K562 (cell line): ENCODE measurements around the gene C1QTNF5. TPM values are rescaled to one million over a fixed set of nuclear protein-coding genes. Genes with fewer than 3 reads are reported as not detected.

ENCODE experiments used
- ATAC-seq: fragments of 200-7000 bp; cut with Tn5 transposase; 3 replicates; pipeline ENCODE4 v1.9.1; 2020; ENCODE audit warnings: moderate library complexity
- BruUV-seq: library from RNA; stranded (reverse); fragments of 400-500 nt; replicated peaks from 2 replicates; lab custom pipeline; 2021; lab: Mats Ljungman, UMichigan
- CTCF ChIA-PET: fragments of 300-600 bp; formaldehyde crosslinking; extraction: SDS; loops from one replicate; lab custom pipeline; 2021; ENCODE audit warnings: low intra/inter-chr PET ratio; lab: Yijun Ruan, JAX
- POLR2A ChIA-PET: fragments of 300-600, 350-650 bp; sonication (Branson Sonifier 250); formaldehyde crosslinking; extraction: SDS; loops from one replicate; lab custom pipeline; 2021; ENCODE audit warnings: antibody characterized with exemption, inconsistent platforms; lab: Yijun Ruan, JAX
- DNase-seq, 4 experiments: peaks; one replicate each; pipeline versions ENCODE4 v3.0.0 to v3.0.0-alpha.2; 2011 to 2018; ENCODE audit warnings: low spot score in 3 of 4, mixed read lengths in 3 of 4; ENCODE audit errors: extremely low read depth in 1 of 4
- FAIRE-seq: peaks from 2 replicates; lab custom pipeline; 2011; peaks lifted over from hg19 to GRCh38; lab: Jason Lieb, UNC
- H2AFZ ChIP-seq: 2 replicates; pipeline ENCODE4 v1.6.0; 2011; ENCODE audit warnings: low read depth, low read length, control low read depth, inconsistent platforms
- H3K27ac ChIP-seq: fragments of 200-600 bp; 3 replicates; pipeline ENCODE4 v1.8.0; 2011; ENCODE audit warnings: low read depth, mild to moderate bottlenecking, control low read depth, inconsistent platforms, low read length, moderate library complexity, mixed read lengths; ENCODE audit errors: extremely low read depth
- H3K27me3 ChIP-seq, 2 experiments: fragments of 300-600 bp in 1 of 2; 2 replicates in 1 of 2; 3 replicates in 1 of 2; pipeline versions ENCODE4 v1.6.0 to v1.8.0; 2011; ENCODE audit warnings: inconsistent platforms in 2 of 2, low read length in 2 of 2, mild to moderate bottlenecking in 1 of 2, mixed read lengths in 1 of 2, moderate library complexity in 1 of 2; ENCODE audit not compliant: control insufficient read depth in 2 of 2, insufficient read depth in 2 of 2
- H3K36me3 ChIP-seq: fragments of 300-600 bp; 3 replicates; pipeline ENCODE4 v1.8.0; 2011; ENCODE audit warnings: mild to moderate bottlenecking, low read length, inconsistent platforms; ENCODE audit not compliant: control insufficient read depth, insufficient read depth
- H3K4me1 ChIP-seq, 2 experiments: fragments of 200-600 bp in 1 of 2; replicated peaks in 1 of 2; 2 replicates in 1 of 2; 3 replicates in 1 of 2; pipeline versions ENCODE4 v1.5.1 to v1.8.0; 2011; ENCODE audit warnings: inconsistent platforms in 2 of 2, low read length in 2 of 2, mild to moderate bottlenecking in 1 of 2, mixed read lengths in 1 of 2, moderate library complexity in 1 of 2; ENCODE audit not compliant: control insufficient read depth in 2 of 2, insufficient read depth in 2 of 2
- H3K4me2 ChIP-seq: 2 replicates; pipeline ENCODE4 v1.6.1; 2011; ENCODE audit warnings: low read length, control low read depth, inconsistent platforms, mixed read lengths; ENCODE audit not compliant: insufficient read depth
- H3K4me3 ChIP-seq: fragments of 200-600 bp; sonication (generic), shearing (Covaris generic); 2 replicates; pipeline ENCODE4 v1.5.1; 2016; ENCODE audit warnings: control low read depth, inconsistent platforms
- H3K79me2 ChIP-seq: fragments of 200-600 bp; 3 replicates; pipeline ENCODE4 v1.8.0; 2011; ENCODE audit warnings: low read length, inconsistent platforms; ENCODE audit not compliant: control insufficient read depth, insufficient read depth
- H3K9ac ChIP-seq, 2 experiments: 2 replicates each; pipeline versions ENCODE4 v1.6.0 to v1.6.1; 2011; ENCODE audit warnings: low read depth in 2 of 2, low read length in 2 of 2, control low read depth in 1 of 2, inconsistent platforms in 1 of 2, mild to moderate bottlenecking in 1 of 2, mixed read lengths in 1 of 2; ENCODE audit not compliant: insufficient read depth in 1 of 2
- H3K9me1 ChIP-seq: one replicate; pipeline ENCODE4 v1.6.0; 2011; ENCODE audit warnings: inconsistent platforms, mild to moderate bottlenecking, low read length, moderate library complexity; ENCODE audit not compliant: control insufficient read depth, insufficient read depth
- H3K9me3 ChIP-seq: replicated peaks from 2 replicates; pipeline ENCODE4 v1.5.1; 2011; ENCODE audit warnings: low read depth, low read length, inconsistent platforms; ENCODE audit not compliant: control insufficient read depth, insufficient read depth
- H4K20me1 ChIP-seq: replicated peaks from 2 replicates; pipeline ENCODE4 v1.6.1; 2011; ENCODE audit warnings: low read length, inconsistent platforms, mixed read lengths; ENCODE audit not compliant: control insufficient read depth, insufficient read depth
- ARHGAP35 ChIP-seq: fragments of 450-650 bp; IDR thresholded peaks from 2 replicates; pipeline ENCODE4 v1.6.1; 2018; ENCODE audit not compliant: partially characterized antibody
- CUX1 ChIP-seq: fragments of 200-800 bp; sonication (Bioruptor generic); IDR thresholded peaks from 2 replicates; pipeline ENCODE4 v1.6.1; 2016; ENCODE audit warnings: missing genetic modification characterization, missing compliant biosample characterization
- DDX20 ChIP-seq: fragments of 450-650 bp; IDR thresholded peaks from 2 replicates; pipeline ENCODE4 v1.6.1; 2016; ENCODE audit warnings: missing genetic modification characterization, low read depth, mild to moderate bottlenecking, missing compliant biosample characterization, moderate library complexity
- HDAC2 ChIP-seq: fragments of 450-650 bp; IDR thresholded peaks from 2 replicates; pipeline ENCODE4 v1.6.1; 2016; ENCODE audit warnings: mild to moderate bottlenecking
- HLTF ChIP-seq: fragments of 450-650 bp; IDR thresholded peaks from 2 replicates; pipeline ENCODE4 v1.6.1; 2016
- JUN ChIP-seq, 2 experiments: sonication (generic) in 1 of 2; formaldehyde crosslinking in 1 of 2; IDR thresholded peaks; 2 replicates each; pipeline versions ENCODE4 v1.6.1 to v1.8.0; 2012 to 2022; ENCODE audit warnings: borderline replicate concordance in 2 of 2, mild to moderate bottlenecking in 2 of 2, improper control_type of control experiment in 1 of 2, low read depth in 1 of 2, low read length in 1 of 2, missing genetic modification reagents in 1 of 2
- MEF2A ChIP-seq: IDR thresholded peaks from 2 replicates; pipeline ENCODE4 v1.6.1; 2011; ENCODE audit warnings: low read depth, mild to moderate bottlenecking, low read length, moderate library complexity; ENCODE audit not compliant: control insufficient read depth
- NCOA1 ChIP-seq: fragments of 450-650 bp; IDR thresholded peaks from 2 replicates; pipeline ENCODE4 v1.6.1; 2016; ENCODE audit warnings: low read depth
- POLR2A ChIP-seq: fragments of 450-650 bp; conservative IDR thresholded peaks from 2 replicates; pipeline ENCODE4 v1.6.1; 2016
- SPI1 ChIP-seq: IDR thresholded peaks from 2 replicates; pipeline ENCODE4 v1.6.1; 2011; ENCODE audit warnings: low read depth, low read length, control low read depth, borderline replicate concordance
- TCFL5 ChIP-seq: fragments of 250-450 bp; sonication (Bioruptor Pico); conservative IDR thresholded peaks from 2 replicates; pipeline ENCODE4 v1.6.1; 2021; ENCODE audit warnings: mild to moderate bottlenecking, moderate library complexity, matching md5 sums
- ZNF77 ChIP-seq: fragments of 250-450 bp; sonication (Bioruptor Pico); IDR thresholded peaks from 2 replicates; pipeline ENCODE4 v1.5.0; 2020
- WGBS: fragments of 100-300 bp; shearing (Covaris generic); methylation state at CpG from one replicate; pipeline ENCODE4 v1.1.6; 2016; ENCODE audit warnings: low coverage, mixed read lengths; ENCODE audit not compliant: insufficient coverage; ENCODE audit errors: missing lambda C conversion rate; 5-methylcytosine and 5-hydroxymethylcytosine counted together
- in situ Hi-C: fragments of 300-500 bp; cut with MboI; formaldehyde crosslinking; loops from 4 replicates; pipeline ENCODE4 v1.15.0; 2018; ENCODE audit warnings: inconsistent platforms, mixed read lengths
- intact Hi-C: fragments of 100-400 bp; cut with micrococcal nuclease; formaldehyde crosslinking; loops from 2 replicates; pipeline ENCODE4 v1.14.2; 2022
- polyA plus RNA-seq, 8 experiments: library from polyadenylated mRNA; depleted of rRNA in 4 of 8; stranded (reverse) in 5 of 8; unstranded in 3 of 8; fragments of >200 nt; fragmentation: Nextera tagmentation in 2 of 8; fragmentation: Illumina TruSeq in 1 of 8; extraction: Ambion mirVana in 2 of 8; extraction: Trizol in 1 of 8; gene quantifications; 2 replicates each; pipeline versions ENCODE4 v1.2.1 to v1.2.3, GENCODE V29; 2011 to 2014; ENCODE audit warnings: inconsistent platforms in 1 of 8, missing spikeins in 1 of 8
- total RNA-seq, 7 experiments: library from RNA; depleted of rRNA in 6 of 7; stranded (reverse); fragments of >200 nt in 6 of 7; fragmentation: Illumina TruSeq in 2 of 7; extraction: Trizol in 2 of 7; gene quantifications; 2 replicates each; pipeline versions ENCODE4 v1.2.1 to v1.2.3, GENCODE V29; 2011 to 2021; ENCODE audit warnings: low replicate concordance in 1 of 7

Gene C1QTNF5
- total and polyA plus RNA-seq, 9 of the 15 experiments (the other 6 are each of a cell fraction or from before 2014, with no cell fraction given): 0.07 to 0.76 (median 0.24) TPM; not detected in 1

DNA sequence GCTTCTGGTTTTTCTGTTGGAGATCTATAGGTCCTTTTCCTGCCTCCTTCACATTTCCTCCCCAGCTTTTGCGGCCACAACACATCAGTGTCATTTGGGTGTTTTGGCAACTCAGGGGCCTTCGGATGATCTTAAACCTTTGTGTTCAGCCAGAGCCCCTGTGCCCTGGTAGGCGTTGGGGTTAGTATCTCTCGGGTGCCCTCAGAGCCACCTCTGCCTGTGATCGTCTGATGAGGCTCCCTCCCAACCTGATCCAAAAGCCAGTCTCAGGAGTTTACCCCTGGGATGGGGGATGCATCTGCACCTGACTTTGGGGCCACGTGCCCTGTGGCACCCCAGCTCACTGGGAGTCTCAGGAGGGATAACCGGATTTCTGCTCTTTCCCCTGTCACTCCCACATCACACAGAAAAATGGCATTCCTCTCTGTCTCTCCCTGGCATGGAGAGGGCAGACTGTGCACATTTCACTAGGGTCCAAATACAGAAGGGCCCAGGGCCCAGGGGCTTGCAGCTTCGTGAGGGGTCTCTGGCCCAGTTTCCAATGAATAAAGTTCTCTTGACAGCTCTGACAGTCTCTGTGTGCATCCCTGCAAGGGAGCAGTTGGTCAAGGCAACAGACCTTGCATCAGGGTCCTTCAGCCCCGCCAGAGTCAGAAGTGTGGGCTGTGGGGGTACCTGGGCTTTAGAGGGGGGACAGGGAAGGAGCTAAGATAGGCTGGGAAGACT is 3.8 kb downstream of the C1QTNF5 start:
- Histone ChIP-seq H3K27ac (no peak overlapping the region), H3K4me2 (peak overlapping the region; percentile 66; the same call in 1 of the 2 replicates)
- POLR2A ChIA-PET: interaction anchor here (0.6 to 2.6 kb wide), 10 partner anchors 11 to 188 kb away, joined by 3 to 22 read pairs (median 4); partner anchors contain the start of genes ABCG4, CBL and MCAM

More for the DNA sequence above, 3.8 kb downstream of the C1QTNF5 start:
- 70% methylated on average over 9 of the region's 9 CpGs for WGBS
- TF ChIP-seq ZNF77 (no peak), NCOA1 (no peak), HLTF (no peak), SPI1 (no peak), DDX20 (tag) (no peak), HDAC2 (no peak), TCFL5 (no peak), MEF2A (no peak), CUX1 (CRISPR knock-in tag) (no peak), POLR2A (no peak), JUN (IDR thresholded peaks at IDR 0.05; ENCODE audit: borderline replicate concordance, low read depth, low read length) (no peak), JUN (CRISPR knock-in tag; IDR thresholded peaks at IDR 0.05; ENCODE audit: borderline replicate concordance) (no peak), ARHGAP35 (no peak)
- TF ChIP-seq, all 486 proteins: peak for 0
- in situ Hi-C loops: no loop called here
- DNase-seq: no peak
- no peak for ATAC-seq
- no peak for FAIRE-seq
- no peaks in the 10 kb centered on the region for H3K9me1 ChIP-seq
- H3K4me1 ChIP-seq: peaks cover 23 to 66% of the 10 kb centered on the region in 2 experiments; a peak in 4 of 5 replicates
- H3K9ac ChIP-seq: peak overlapping the region; percentile 23 to 29; a peak in 1 of 4 replicates
- CTCF ChIA-PET: interaction anchor here (0.6 kb wide), 1 partner anchor 344 kb away, joined by 3 read pairs; no protein-coding TSS in a partner anchor
- no TSS peak for BruUV-seq
- H3K79me2 ChIP-seq: peaks cover 30% of the 10 kb centered on the region
- intact Hi-C loops: loop anchor here (5.0 kb wide), 1 partner anchor 35 kb away; no protein-coding TSS in a partner anchor
- H3K9me3 ChIP-seq: no peaks in the 10 kb centered on the region
- peaks cover 17% of the 10 kb centered on the region; the same call in 1 of the 3 replicates for H3K36me3 ChIP-seq
- H3K4me3 ChIP-seq: no peak overlapping the region
- peaks cover 0 to 3% of the 10 kb centered on the region in 2 experiments; a peak in 1 of 5 replicates for H3K27me3 ChIP-seq
- no peaks in the 10 kb centered on the region for H4K20me1 ChIP-seq
- no peak overlapping the region for H2AFZ ChIP-seq
